Keratinocyte (primary cell): ENCODE data around the gene CHD9NB.

Experiments used
- EZH2 ChIP-seq: IDR thresholded peaks from one replicate; pipeline ENCODE4 v1.6.1; 2012; ENCODE audit warnings: inconsistent platforms, mild to moderate bottlenecking, low read length, moderate library complexity
- TF ChIP-seq, protein P1 (sequence below), 3 experiments: IDR thresholded peaks in 1 of 3; conservative IDR thresholded peaks in 1 of 3; optimal IDR thresholded peaks in 1 of 3; 2 replicates in 2 of 3; 3 replicates in 1 of 3; pipeline versions ENCODE3 to v1.5.1; 2011; ENCODE audit warnings: low read length in 3 of 3, mild to moderate bottlenecking in 3 of 3, moderate library complexity in 2 of 3, control low read depth in 1 of 3, inconsistent platforms in 1 of 3; ENCODE audit not compliant: insufficient read depth in 2 of 3; ENCODE audit errors: extremely low read depth in 1 of 3

DNA sequence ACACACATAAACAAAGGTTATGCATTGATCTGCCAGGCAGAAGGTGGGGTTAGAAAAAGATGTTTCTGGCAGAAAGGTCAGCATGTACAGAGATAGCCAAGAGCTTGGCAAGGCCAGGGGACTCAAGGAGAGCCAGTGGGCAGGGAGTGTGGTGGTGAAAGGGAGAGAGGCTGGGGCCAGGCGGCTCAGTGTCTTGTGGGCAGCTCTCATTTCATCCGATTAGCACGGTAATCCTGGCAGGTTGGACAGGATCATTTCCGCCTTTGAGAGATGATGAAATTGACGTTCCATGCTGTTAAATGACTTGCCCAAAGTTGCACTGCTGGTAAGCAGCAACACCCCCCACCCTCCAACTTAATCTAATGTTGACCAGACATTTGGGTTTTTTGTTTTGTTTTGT lies 5.7 kb upstream of the CHD9NB start:
- TF ChIP-seq, protein P1, sequence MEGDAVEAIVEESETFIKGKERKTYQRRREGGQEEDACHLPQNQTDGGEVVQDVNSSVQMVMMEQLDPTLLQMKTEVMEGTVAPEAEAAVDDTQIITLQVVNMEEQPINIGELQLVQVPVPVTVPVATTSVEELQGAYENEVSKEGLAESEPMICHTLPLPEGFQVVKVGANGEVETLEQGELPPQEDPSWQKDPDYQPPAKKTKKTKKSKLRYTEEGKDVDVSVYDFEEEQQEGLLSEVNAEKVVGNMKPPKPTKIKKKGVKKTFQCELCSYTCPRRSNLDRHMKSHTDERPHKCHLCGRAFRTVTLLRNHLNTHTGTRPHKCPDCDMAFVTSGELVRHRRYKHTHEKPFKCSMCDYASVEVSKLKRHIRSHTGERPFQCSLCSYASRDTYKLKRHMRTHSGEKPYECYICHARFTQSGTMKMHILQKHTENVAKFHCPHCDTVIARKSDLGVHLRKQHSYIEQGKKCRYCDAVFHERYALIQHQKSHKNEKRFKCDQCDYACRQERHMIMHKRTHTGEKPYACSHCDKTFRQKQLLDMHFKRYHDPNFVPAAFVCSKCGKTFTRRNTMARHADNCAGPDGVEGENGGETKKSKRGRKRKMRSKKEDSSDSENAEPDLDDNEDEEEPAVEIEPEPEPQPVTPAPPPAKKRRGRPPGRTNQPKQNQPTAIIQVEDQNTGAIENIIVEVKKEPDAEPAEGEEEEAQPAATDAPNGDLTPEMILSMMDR (optimal IDR thresholded peaks at IDR 0.05 in 1 of 3, IDR thresholded peaks at IDR 0.05 in 1 of 3, conservative IDR thresholded peaks at IDR 0.05 in 1 of 3; ENCODE audit: extremely low read depth in 1 of 3, insufficient read depth in 2 of 3, low read length in 3 of 3) = no peak
- no peak for TF ChIP-seq EZH2
